HCT116 (cell line): ENCODE results near the gene ATXN2. TPM values are rescaled to one million over a fixed set of nuclear protein-coding genes. Genes with fewer than 3 reads are reported as not detected.

Source experiments
- ATAC-seq: fragments of 200-7000 bp; cut with Tn5 transposase; 2 replicates; pipeline ENCODE4 v1.9.1; 2020; ENCODE audit warnings: mild to moderate bottlenecking, moderate library complexity
- BruUV-seq: library from RNA; stranded (reverse); fragments of 400-500 nt; replicated peaks from 2 replicates; lab custom pipeline; 2021; lab: Mats Ljungman, UMichigan
- CTCF ChIA-PET: fragments of 300-600 bp; sonication (Branson Sonifier 250); formaldehyde crosslinking; loops from one replicate; lab custom pipeline; 2021; ENCODE audit warnings: antibody characterized with exemption; lab: Charles Lee
- POLR2A ChIA-PET: fragments of 300-600, 350-600 bp; sonication (Branson Sonifier 250); formaldehyde crosslinking; loops from one replicate; lab custom pipeline; 2021; ENCODE audit warnings: antibody characterized with exemption; lab: Charles Lee
- RAD21 ChIA-PET, 2 experiments: fragments of 300-600 bp; sonication (Branson Sonifier 250); formaldehyde crosslinking; loops; one replicate each; lab custom pipeline; 2023; ENCODE audit warnings: low total read pairs in 2 of 2; ENCODE audit not compliant: uncharacterized antibody in 2 of 2, unreplicated experiment in 2 of 2, low non-redundant PET in 1 of 2; lab: Charles Lee
- DNase-seq: peaks from one replicate; pipeline ENCODE4 v3.0.0-alpha.2; 2010; ENCODE audit warnings: low read depth, low spot score
- H2AFZ ChIP-seq: fragments of 200-600 bp; shearing (Covaris generic), sonication (generic); 2 replicates; pipeline ENCODE4 v1.6.1; 2017; ENCODE audit warnings: low read depth, mixed run types, mixed read lengths, antibody characterized with exemption, low read length; ENCODE audit not compliant: poor library complexity, severe bottlenecking
- H3K27ac ChIP-seq: 2 replicates; pipeline ENCODE4 v1.5.1; 2012; ENCODE audit warnings: low read depth, low read length
- H3K27me3 ChIP-seq: fragments of 200-600 bp; sonication (generic); 2 replicates; pipeline ENCODE4 v1.6.1; 2016; ENCODE audit warnings: mixed run types, low read length, mixed read lengths; ENCODE audit not compliant: insufficient read depth
- H3K36me3 ChIP-seq, 2 experiments: fragments of 200-500 bp in 1 of 2; fragments of 200-600 bp in 1 of 2; sonication (Bioruptor generic) in 1 of 2; sonication (generic) in 1 of 2; 2 replicates each; pipeline versions ENCODE4 v1.5.1 to v1.6.1; 2014 to 2016; ENCODE audit warnings: low read length in 2 of 2, inconsistent platforms in 1 of 2, mixed read lengths in 1 of 2, mixed run types in 1 of 2; ENCODE audit not compliant: insufficient read depth in 2 of 2, control insufficient read depth in 1 of 2
- H3K4me1 ChIP-seq, 2 experiments: fragments of 200-600 bp in 1 of 2; sonication (generic) in 1 of 2; 2 replicates each; pipeline versions ENCODE4 v1.5.1 to v1.6.1; 2012 to 2017; ENCODE audit warnings: low read length in 2 of 2, inconsistent platforms in 1 of 2, mild to moderate bottlenecking in 1 of 2, mixed read lengths in 1 of 2, mixed run types in 1 of 2, moderate library complexity in 1 of 2; ENCODE audit not compliant: insufficient read depth in 2 of 2, control insufficient read depth in 1 of 2
- H3K4me2 ChIP-seq: fragments of 200-600 bp; sonication (generic); 2 replicates; pipeline ENCODE4 v1.6.1; 2017; ENCODE audit warnings: mixed run types, low read length, mixed read lengths
- H3K4me3 ChIP-seq, 2 experiments: fragments of 200-600 bp in 1 of 2; sonication (generic) in 1 of 2; replicated peaks in 1 of 2; 2 replicates each; pipeline ENCODE4 v1.5.1; 2011 to 2016; ENCODE audit warnings: low read length in 2 of 2, control low read depth in 1 of 2, low read depth in 1 of 2, mild to moderate bottlenecking in 1 of 2, mixed read lengths in 1 of 2, mixed run types in 1 of 2
- H3K79me2 ChIP-seq: fragments of 200-600 bp; sonication (generic); 2 replicates; pipeline ENCODE4 v1.6.1; 2017; ENCODE audit warnings: mild to moderate bottlenecking, mixed run types, low read length, moderate library complexity, mixed read lengths; ENCODE audit not compliant: insufficient read depth
- H3K9ac ChIP-seq: fragments of 200-600 bp; sonication (generic); 2 replicates; pipeline ENCODE4 v1.6.1; 2016; ENCODE audit warnings: low read length, mixed read lengths
- H3K9me2 ChIP-seq: fragments of 200-600 bp; sonication (generic), shearing (Covaris generic); 2 replicates; pipeline ENCODE4 v1.6.1; 2017; ENCODE audit warnings: mixed run types, mild to moderate bottlenecking, moderate library complexity; ENCODE audit not compliant: insufficient read depth
- H3K9me3 ChIP-seq, 2 experiments: fragments of 200-500 bp in 1 of 2; fragments of 200-600 bp in 1 of 2; sonication (Bioruptor generic) in 1 of 2; sonication (generic) in 1 of 2; 2 replicates each; pipeline ENCODE4 v1.6.1; 2014 to 2017; ENCODE audit warnings: low read length in 2 of 2, mixed read lengths in 2 of 2, inconsistent platforms in 1 of 2, low read depth in 1 of 2, mild to moderate bottlenecking in 1 of 2, mixed run types in 1 of 2, moderate library complexity in 1 of 2; ENCODE audit not compliant: control insufficient read depth in 1 of 2, insufficient read depth in 1 of 2
- H4K20me1 ChIP-seq: fragments of 200-600 bp; sonication (generic), shearing (Covaris generic); 2 replicates; pipeline ENCODE4 v1.6.1; 2017; ENCODE audit warnings: mixed run types, mild to moderate bottlenecking, moderate library complexity; ENCODE audit not compliant: insufficient read depth
- CEBPB ChIP-seq: IDR thresholded peaks from 2 replicates; pipeline ENCODE4 v1.6.1; 2012; ENCODE audit warnings: low read depth
- ELF1 ChIP-seq: IDR thresholded peaks from 2 replicates; pipeline ENCODE4 v1.6.1; 2012; ENCODE audit warnings: low read depth, borderline replicate concordance
- EZH2 ChIP-seq: fragments of 200-600 bp; sonication (generic); IDR thresholded peaks from 2 replicates; pipeline ENCODE4 v1.6.1; 2017; ENCODE audit warnings: antibody characterized with exemption, mixed run types
- FOSL1 ChIP-seq: IDR thresholded peaks from 2 replicates; pipeline ENCODE4 v1.6.1; 2012; ENCODE audit warnings: low read depth
- POLR2AphosphoS5 ChIP-seq: IDR thresholded peaks from 2 replicates; pipeline ENCODE4 v1.6.1; 2011; ENCODE audit warnings: mild to moderate bottlenecking, low read depth, low read length, moderate library complexity
- SIN3A ChIP-seq: IDR thresholded peaks from 2 replicates; pipeline ENCODE4 v1.6.1; 2012; ENCODE audit warnings: low read depth
- YY1 ChIP-seq: IDR thresholded peaks from 2 replicates; pipeline ENCODE4 v1.6.1; 2011; ENCODE audit warnings: low read length, low read depth, moderate library complexity, mild to moderate bottlenecking; ENCODE audit not compliant: insufficient replicate concordance; ENCODE audit errors: extremely low read depth
- intact Hi-C: fragments of 100-400 bp; cut with micrococcal nuclease; formaldehyde crosslinking; loops from 2 replicates; pipeline ENCODE4 v1.10.0; 2022
- total RNA-seq: library from RNA; stranded (reverse); gene quantifications from one replicate; pipeline ENCODE4 v1.2.1, GENCODE V29; 2021; ENCODE audit not compliant: unreplicated experiment
- TF ChIP-seq, protein P1 (sequence below), 3 experiments: fragments of 200-600 bp in 1 of 3; sonication (generic) in 1 of 3; IDR thresholded peaks in 2 of 3; conservative IDR thresholded peaks in 1 of 3; 2 replicates each; pipeline ENCODE4 v1.5.1; 2012 to 2017; ENCODE audit warnings: low read depth in 2 of 3, low read length in 2 of 3, antibody characterized with exemption in 1 of 3, borderline replicate concordance in 1 of 3, control low read depth in 1 of 3, mild to moderate bottlenecking in 1 of 3, mixed read lengths in 1 of 3, mixed run types in 1 of 3, moderate library complexity in 1 of 3; ENCODE audit not compliant: insufficient read depth in 1 of 3
- TF ChIP-seq, protein P2 (sequence below): IDR thresholded peaks from 2 replicates; pipeline ENCODE4 v1.6.1; 2012; ENCODE audit warnings: low read depth
- TF ChIP-seq, protein P3 (sequence below): IDR thresholded peaks from 2 replicates; pipeline ENCODE4 v1.6.1; 2011; ENCODE audit warnings: mild to moderate bottlenecking, low read length, moderate library complexity; ENCODE audit not compliant: insufficient replicate concordance; ENCODE audit errors: extremely low read depth
- TF ChIP-seq, protein P4 (sequence below): IDR thresholded peaks from 2 replicates; pipeline ENCODE4 v1.6.1; 2012

ATXN2 gene
- total RNA-seq, 1 experiment from 2014 or later, result 72.7 TPM

DNA sequence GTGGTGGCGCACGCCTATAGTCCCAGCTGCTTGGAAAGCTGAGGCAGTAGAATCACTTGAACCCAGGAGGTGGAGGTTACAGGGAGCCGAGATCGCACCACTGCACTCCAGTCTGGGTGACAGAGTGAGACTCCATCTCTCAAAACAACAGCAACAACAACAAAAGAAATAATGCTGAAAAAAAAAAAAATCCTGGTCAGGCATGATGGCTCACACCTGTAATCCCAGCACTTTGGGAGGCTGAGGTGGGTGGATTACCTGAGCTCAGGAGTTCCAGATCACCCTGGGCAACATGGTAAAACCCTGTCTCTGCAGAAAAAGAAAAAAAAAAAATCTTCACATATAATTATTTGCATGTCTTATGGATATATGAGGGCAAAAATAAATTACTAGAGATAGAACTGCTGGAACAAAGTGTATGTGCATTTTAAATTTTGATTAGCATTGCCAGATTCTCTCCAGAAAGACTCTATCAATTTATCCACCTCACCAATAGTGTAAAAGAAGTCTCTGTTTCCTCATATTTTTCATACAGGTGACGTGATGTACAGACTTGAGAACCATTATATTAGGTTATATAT, 75.4 kb downstream of the ATXN2 start:
- H3K9ac ChIP-seq, result no peak overlapping the region
- ChIA-PET RAD21 (no interaction called here), CTCF (no interaction called here), POLR2A (no interaction called here)
- no peak overlapping the region for H3K27ac ChIP-seq
- TF ChIP-seq POLR2AphosphoS5 (no peak), CEBPB (no peak)
- TF ChIP-seq, protein P1, sequence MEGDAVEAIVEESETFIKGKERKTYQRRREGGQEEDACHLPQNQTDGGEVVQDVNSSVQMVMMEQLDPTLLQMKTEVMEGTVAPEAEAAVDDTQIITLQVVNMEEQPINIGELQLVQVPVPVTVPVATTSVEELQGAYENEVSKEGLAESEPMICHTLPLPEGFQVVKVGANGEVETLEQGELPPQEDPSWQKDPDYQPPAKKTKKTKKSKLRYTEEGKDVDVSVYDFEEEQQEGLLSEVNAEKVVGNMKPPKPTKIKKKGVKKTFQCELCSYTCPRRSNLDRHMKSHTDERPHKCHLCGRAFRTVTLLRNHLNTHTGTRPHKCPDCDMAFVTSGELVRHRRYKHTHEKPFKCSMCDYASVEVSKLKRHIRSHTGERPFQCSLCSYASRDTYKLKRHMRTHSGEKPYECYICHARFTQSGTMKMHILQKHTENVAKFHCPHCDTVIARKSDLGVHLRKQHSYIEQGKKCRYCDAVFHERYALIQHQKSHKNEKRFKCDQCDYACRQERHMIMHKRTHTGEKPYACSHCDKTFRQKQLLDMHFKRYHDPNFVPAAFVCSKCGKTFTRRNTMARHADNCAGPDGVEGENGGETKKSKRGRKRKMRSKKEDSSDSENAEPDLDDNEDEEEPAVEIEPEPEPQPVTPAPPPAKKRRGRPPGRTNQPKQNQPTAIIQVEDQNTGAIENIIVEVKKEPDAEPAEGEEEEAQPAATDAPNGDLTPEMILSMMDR (IDR thresholded peaks at IDR 0.05 in 2 of 3, conservative IDR thresholded peaks at IDR 0.05 in 1 of 3; ENCODE audit: borderline replicate concordance in 1 of 3, insufficient read depth in 1 of 3, low read depth in 2 of 3, low read length in 2 of 3), result no peak
- H3K36me3 ChIP-seq, result peaks cover 20 to 45% of the 10 kb centered on the region in 2 experiments
- H4K20me1 ChIP-seq, result no peaks in the 10 kb centered on the region
- no peak overlapping the region for H3K4me2 ChIP-seq
- BruUV-seq, result TSS peak; percentile 5
- H3K79me2 ChIP-seq, result peaks cover 18% of the 10 kb centered on the region; the same call in 1 of the 2 replicates
- H2AFZ ChIP-seq, result no peak overlapping the region
- no peak overlapping the region for H3K4me3 ChIP-seq
- intact Hi-C loops, result no loop called here
- no peaks in the 10 kb centered on the region for H3K27me3 ChIP-seq
- DNase-seq, result no peak
- no peaks in the 10 kb centered on the region for H3K4me1 ChIP-seq
- H3K9me3 ChIP-seq, result no peaks in the 10 kb centered on the region
- no peak for ATAC-seq
- no peaks in the 10 kb centered on the region for H3K9me2 ChIP-seq

DNA sequence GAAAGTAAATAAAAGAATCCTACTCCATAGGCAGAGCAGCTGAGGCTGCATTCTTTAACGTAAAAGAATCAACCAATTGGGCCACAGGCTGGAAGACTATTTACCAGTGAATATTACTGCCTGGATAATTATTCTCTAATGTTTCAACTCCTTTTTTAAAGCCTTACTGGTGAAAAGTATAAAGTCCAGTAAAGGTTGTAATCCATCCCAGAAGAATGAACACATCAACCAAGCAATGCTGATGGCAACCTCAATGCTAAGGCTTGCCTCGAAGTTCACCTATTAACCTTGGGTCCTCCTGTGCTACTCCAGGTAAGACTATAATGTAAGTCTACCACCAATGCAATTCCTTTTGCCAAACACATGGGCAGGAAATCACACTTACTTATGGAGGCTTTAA, 77.3 kb downstream of the ATXN2 start:
- BruUV-seq, result no TSS peak
- CTCF ChIA-PET, result no interaction called here
- TF ChIP-seq, protein P2, sequence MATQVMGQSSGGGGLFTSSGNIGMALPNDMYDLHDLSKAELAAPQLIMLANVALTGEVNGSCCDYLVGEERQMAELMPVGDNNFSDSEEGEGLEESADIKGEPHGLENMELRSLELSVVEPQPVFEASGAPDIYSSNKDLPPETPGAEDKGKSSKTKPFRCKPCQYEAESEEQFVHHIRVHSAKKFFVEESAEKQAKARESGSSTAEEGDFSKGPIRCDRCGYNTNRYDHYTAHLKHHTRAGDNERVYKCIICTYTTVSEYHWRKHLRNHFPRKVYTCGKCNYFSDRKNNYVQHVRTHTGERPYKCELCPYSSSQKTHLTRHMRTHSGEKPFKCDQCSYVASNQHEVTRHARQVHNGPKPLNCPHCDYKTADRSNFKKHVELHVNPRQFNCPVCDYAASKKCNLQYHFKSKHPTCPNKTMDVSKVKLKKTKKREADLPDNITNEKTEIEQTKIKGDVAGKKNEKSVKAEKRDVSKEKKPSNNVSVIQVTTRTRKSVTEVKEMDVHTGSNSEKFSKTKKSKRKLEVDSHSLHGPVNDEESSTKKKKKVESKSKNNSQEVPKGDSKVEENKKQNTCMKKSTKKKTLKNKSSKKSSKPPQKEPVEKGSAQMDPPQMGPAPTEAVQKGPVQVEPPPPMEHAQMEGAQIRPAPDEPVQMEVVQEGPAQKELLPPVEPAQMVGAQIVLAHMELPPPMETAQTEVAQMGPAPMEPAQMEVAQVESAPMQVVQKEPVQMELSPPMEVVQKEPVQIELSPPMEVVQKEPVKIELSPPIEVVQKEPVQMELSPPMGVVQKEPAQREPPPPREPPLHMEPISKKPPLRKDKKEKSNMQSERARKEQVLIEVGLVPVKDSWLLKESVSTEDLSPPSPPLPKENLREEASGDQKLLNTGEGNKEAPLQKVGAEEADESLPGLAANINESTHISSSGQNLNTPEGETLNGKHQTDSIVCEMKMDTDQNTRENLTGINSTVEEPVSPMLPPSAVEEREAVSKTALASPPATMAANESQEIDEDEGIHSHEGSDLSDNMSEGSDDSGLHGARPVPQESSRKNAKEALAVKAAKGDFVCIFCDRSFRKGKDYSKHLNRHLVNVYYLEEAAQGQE, result no peak
- no peak for TF ChIP-seq EZH2
- TF ChIP-seq ELF1, result no peak
- TF ChIP-seq YY1, result no peak
- TF ChIP-seq FOSL1, result no peak
- TF ChIP-seq POLR2AphosphoS5, result no peak
- TF ChIP-seq SIN3A, result no peak
- TF ChIP-seq, protein P3, sequence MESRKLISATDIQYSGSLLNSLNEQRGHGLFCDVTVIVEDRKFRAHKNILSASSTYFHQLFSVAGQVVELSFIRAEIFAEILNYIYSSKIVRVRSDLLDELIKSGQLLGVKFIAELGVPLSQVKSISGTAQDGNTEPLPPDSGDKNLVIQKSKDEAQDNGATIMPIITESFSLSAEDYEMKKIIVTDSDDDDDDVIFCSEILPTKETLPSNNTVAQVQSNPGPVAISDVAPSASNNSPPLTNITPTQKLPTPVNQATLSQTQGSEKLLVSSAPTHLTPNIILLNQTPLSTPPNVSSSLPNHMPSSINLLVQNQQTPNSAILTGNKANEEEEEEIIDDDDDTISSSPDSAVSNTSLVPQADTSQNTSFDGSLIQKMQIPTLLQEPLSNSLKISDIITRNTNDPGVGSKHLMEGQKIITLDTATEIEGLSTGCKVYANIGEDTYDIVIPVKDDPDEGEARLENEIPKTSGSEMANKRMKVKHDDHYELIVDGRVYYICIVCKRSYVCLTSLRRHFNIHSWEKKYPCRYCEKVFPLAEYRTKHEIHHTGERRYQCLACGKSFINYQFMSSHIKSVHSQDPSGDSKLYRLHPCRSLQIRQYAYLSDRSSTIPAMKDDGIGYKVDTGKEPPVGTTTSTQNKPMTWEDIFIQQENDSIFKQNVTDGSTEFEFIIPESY, result no peak
- TF ChIP-seq, protein P4, sequence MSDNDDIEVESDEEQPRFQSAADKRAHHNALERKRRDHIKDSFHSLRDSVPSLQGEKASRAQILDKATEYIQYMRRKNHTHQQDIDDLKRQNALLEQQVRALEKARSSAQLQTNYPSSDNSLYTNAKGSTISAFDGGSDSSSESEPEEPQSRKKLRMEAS, result no peak

More for the DNA sequence above, 77.3 kb downstream of the ATXN2 start:
- intact Hi-C loops, result no loop called here
- DNase-seq (no peak), ATAC-seq (no peak)
- peaks cover 30 to 50% of the 10 kb centered on the region in 2 experiments for H3K36me3 ChIP-seq
- ChIA-PET POLR2A (no interaction called here), RAD21 (no interaction called here)
- no peak overlapping the region for H3K9ac ChIP-seq
- no peaks in the 10 kb centered on the region for H3K4me1 ChIP-seq
- H3K4me2 ChIP-seq, result no peak overlapping the region
- H2AFZ ChIP-seq, result no peak overlapping the region
- H3K27me3 ChIP-seq, result no peaks in the 10 kb centered on the region
- H3K79me2 ChIP-seq, result peaks cover 5% of the 10 kb centered on the region; the same call in 1 of the 2 replicates
- no peak overlapping the region for H3K4me3 ChIP-seq
- no peaks in the 10 kb centered on the region for H4K20me1 ChIP-seq
- no peaks in the 10 kb centered on the region for H3K9me3 ChIP-seq
- no peak overlapping the region for H3K27ac ChIP-seq
- no peaks in the 10 kb centered on the region for H3K9me2 ChIP-seq
